CD4-positive, alpha-beta T cell treated with Interleukin-21 for 1 hour (primary cell): ENCODE data around the gene CEBPE.

ENCODE experiments used
- DNase-seq: peaks from one replicate; pipeline ENCODE4 v3.0.0-alpha.2; 2020

CEBPE gene

GRCh38 chr14:23142826-23143225, 23.8 kb upstream of the CEBPE start:
- DNase-seq, result no peak

GRCh38 chr14:23141706-23142444, 22.8 kb upstream of the CEBPE start:
- no peak for DNase-seq

GRCh38 chr14:23140371-23140770, 21.3 kb upstream of the CEBPE start:
- DNase-seq, result no peak

- no peak for DNase-seq
These were observed 20.8 kb upstream of the CEBPE start for GRCh38 chr14:23139874-23140273.

- no peak for DNase-seq
These were observed 18.9 kb upstream of the CEBPE start for GRCh38 chr14:23137813-23138535.

GRCh38 chr14:23137192-23137812, 18.2 kb upstream of the CEBPE start:
- no peak for DNase-seq

GRCh38 chr14:23136566-23137133, 17.6 kb upstream of the CEBPE start:
- DNase-seq, result no peak

GRCh38 chr14:23132970-23133369, 13.9 kb upstream of the CEBPE start:
- DNase-seq, result no peak

GRCh38 chr14:23131482-23131881, 12.4 kb upstream of the CEBPE start:
- no peak for DNase-seq

GRCh38 chr14:23130871-23131270, 11.8 kb upstream of the CEBPE start:
- no peak for DNase-seq

- DNase-seq, result no peak
These were observed 10.8 kb upstream of the CEBPE start for GRCh38 chr14:23129759-23130316.

GRCh38 chr14:23128969-23129758, 10.1 kb upstream of the CEBPE start:
- no peak for DNase-seq

GRCh38 chr14:23127861-23128260, 8.8 kb upstream of the CEBPE start:
- no peak for DNase-seq

GRCh38 chr14:23126548-23127278, 7.7 kb upstream of the CEBPE start:
- DNase-seq, result no peak

- DNase-seq, result no peak
These were observed 7.0 kb upstream of the CEBPE start for GRCh38 chr14:23125933-23126524.

GRCh38 chr14:23125011-23125410, 6.0 kb upstream of the CEBPE start:
- DNase-seq, result no peak

- DNase-seq, result no peak
These were observed 5.4 kb upstream of the CEBPE start for GRCh38 chr14:23124337-23124954.

- no peak for DNase-seq
These were observed 4.4 kb upstream of the CEBPE start for GRCh38 chr14:23123419-23123818.

- no peak for DNase-seq
These were observed 3.0 kb upstream of the CEBPE start for GRCh38 chr14:23122086-23122485.

GRCh38 chr14:23121361-23121771, 2.3 kb upstream of the CEBPE start:
- DNase-seq, result no peak
